Endodermal cell (in vitro differentiated cells): ENCODE data around the gene FGD3. TPM values are rescaled to one million over a fixed set of nuclear protein-coding genes. Genes with fewer than 3 reads are reported as not detected.

ENCODE experiments used
- DNase-seq: peaks from one replicate; pipeline ENCODE4 v3.0.0-alpha.2; 2017
- H3K27ac ChIP-seq: 2 replicates; pipeline ENCODE4 v1.5.1; 2013; ENCODE audit warnings: mild to moderate bottlenecking, low read depth, low read length, moderate library complexity
- H3K27me3 ChIP-seq: 2 replicates; pipeline ENCODE4 v1.6.1; 2013; ENCODE audit warnings: mild to moderate bottlenecking, low read length, moderate library complexity; ENCODE audit not compliant: insufficient read depth, control insufficient read depth, poor library complexity, severe bottlenecking
- H3K36me3 ChIP-seq: 2 replicates; pipeline ENCODE4 v1.7.0; 2013; ENCODE audit warnings: mild to moderate bottlenecking, low read length, moderate library complexity; ENCODE audit not compliant: control insufficient read depth, insufficient read depth
- H3K4me1 ChIP-seq: one replicate; pipeline ENCODE4 v1.7.0; 2013; ENCODE audit warnings: low read length; ENCODE audit not compliant: control insufficient read depth, insufficient read depth
- H3K4me3 ChIP-seq: 2 replicates; pipeline ENCODE4 v1.5.1; 2013; ENCODE audit warnings: mild to moderate bottlenecking, low read length, moderate library complexity
- H3K9ac ChIP-seq: 2 replicates; pipeline ENCODE4 v1.6.1; 2013; ENCODE audit warnings: mild to moderate bottlenecking, low read length, moderate library complexity; ENCODE audit not compliant: poor library complexity, severe bottlenecking; ENCODE audit errors: extremely low read depth
- H3K9me3 ChIP-seq: 2 replicates; pipeline ENCODE4 v1.6.1; 2013; ENCODE audit warnings: mild to moderate bottlenecking, low read length, moderate library complexity; ENCODE audit not compliant: control insufficient read depth
- H3K27ac Mint-ChIP-seq: 2 replicates; pipeline ENCODE4 v1.8.0; 2020; ENCODE audit warnings: mixed read lengths
- H3K27me3 Mint-ChIP-seq: 2 replicates; pipeline ENCODE4 v1.8.0; 2021; ENCODE audit warnings: mild to moderate bottlenecking, mixed read lengths; ENCODE audit not compliant: insufficient read depth
- H3K36me3 Mint-ChIP-seq: 2 replicates; pipeline ENCODE4 v1.8.0; 2020; ENCODE audit warnings: low read depth, mixed read lengths
- H3K4me1 Mint-ChIP-seq: 2 replicates; pipeline ENCODE4 v1.8.0; 2020; ENCODE audit warnings: mixed read lengths
- H3K4me3 Mint-ChIP-seq: 2 replicates; pipeline ENCODE4 v1.8.0; 2020; ENCODE audit warnings: mild to moderate bottlenecking, moderate library complexity, mixed read lengths
- H3K9me3 Mint-ChIP-seq: 2 replicates; pipeline ENCODE4 v1.8.0; 2020; ENCODE audit warnings: mild to moderate bottlenecking, mixed read lengths
- CTCF ChIP-seq: fragments of 200-600 bp; sonication (generic); conservative IDR thresholded peaks from 2 replicates; pipeline ENCODE4 v1.5.0; 2021; ENCODE audit warnings: antibody characterized with exemption, mild to moderate bottlenecking
- WGBS, 2 experiments: methylation state at CpG; one replicate each; pipeline versions ENCODE4 v1.1.5 to v1.1.7; 2013; ENCODE audit warnings: missing lambda C conversion rate in 2 of 2, mixed read lengths in 1 of 2; ENCODE audit not compliant: insufficient coverage in 1 of 2, insufficient read length in 1 of 2; 5-methylcytosine and 5-hydroxymethylcytosine counted together
- total RNA-seq, 2 donors: library from RNA; stranded (reverse); fragmentation: NEBNext Ultra II Directional in 1 of 2; extraction: Animal tissue kit (Norgen Biotek cat#: 25700) in 1 of 2; gene quantifications; 2 replicates in 1 of 2; 3 replicates in 1 of 2; pipeline ENCODE4 v1.2.1, GENCODE V29; 2021

FGD3 gene
- total RNA-seq, 2 donors from 2014 or later, result 1.4 to 1.9 TPM

GRCh38 chr9:93083592-93084470, 136.5 kb downstream of the FGD3 start:
- Histone ChIP-seq H3K4me3 (no peak overlapping the region), H3K9me3 (peaks cover 4% of the 10 kb centered on the region), H3K4me1 (no peaks in the 10 kb centered on the region), H3K27ac (no peak overlapping the region), H3K9ac (no peak overlapping the region), H3K36me3 (no peaks in the 10 kb centered on the region), H3K27me3 (no peaks in the 10 kb centered on the region)
- no peak overlapping the region for H3K27ac Mint-ChIP-seq
- no peak for TF ChIP-seq CTCF
- DNase-seq, result peak; percentile 31
- peaks cover 11% of the 10 kb centered on the region for H3K36me3 Mint-ChIP-seq
- H3K27me3 Mint-ChIP-seq, result no peaks in the 10 kb centered on the region
- no peaks in the 10 kb centered on the region for H3K4me1 Mint-ChIP-seq
- H3K9me3 Mint-ChIP-seq, result peaks cover 7% of the 10 kb centered on the region
- 84% methylated on average over 8 of the region's 8 CpGs; no CpG with 5 or more reads in 1 of the 2 experiments for WGBS, 2 experiments
- no peak overlapping the region for H3K4me3 Mint-ChIP-seq

DNA sequence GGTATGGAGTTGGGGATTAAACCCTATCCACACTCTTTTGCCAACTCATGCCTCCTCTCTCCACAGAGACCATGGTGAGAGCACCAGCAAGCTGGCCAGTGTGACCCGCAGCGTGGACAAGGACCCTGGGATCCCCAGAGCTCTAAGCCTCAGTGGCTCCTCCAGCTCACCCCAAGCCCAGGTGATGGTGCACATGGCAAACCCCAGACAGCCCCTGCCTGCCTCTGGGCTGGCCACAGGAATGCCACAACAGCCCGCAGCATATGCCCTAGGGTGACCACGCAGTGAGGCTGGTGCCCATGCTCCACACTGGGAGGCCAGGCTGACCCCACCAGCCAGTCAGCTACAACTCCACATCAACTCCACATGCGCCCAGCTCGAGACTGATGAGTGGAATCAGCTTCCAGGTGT, 137.2 kb downstream of the FGD3 start:
- no peaks in the 10 kb centered on the region for H3K27me3 Mint-ChIP-seq
- H3K27ac Mint-ChIP-seq, result no peak overlapping the region
- Histone ChIP-seq H3K36me3 (no peaks in the 10 kb centered on the region), H3K4me3 (no peak overlapping the region), H3K9me3 (peaks cover 4% of the 10 kb centered on the region), H3K27ac (no peak overlapping the region), H3K4me1 (no peaks in the 10 kb centered on the region), H3K27me3 (no peaks in the 10 kb centered on the region), H3K9ac (no peak overlapping the region)
- no peaks in the 10 kb centered on the region for H3K4me1 Mint-ChIP-seq
- H3K9me3 Mint-ChIP-seq, result peaks cover 7% of the 10 kb centered on the region
- 93 to 100% methylated on average over 2 to 6 of the region's 6 CpGs for WGBS, 2 experiments
- no peak for TF ChIP-seq CTCF
- H3K4me3 Mint-ChIP-seq, result no peak overlapping the region
- peaks cover 11% of the 10 kb centered on the region for H3K36me3 Mint-ChIP-seq
- DNase-seq, result peak; percentile 28

DNA sequence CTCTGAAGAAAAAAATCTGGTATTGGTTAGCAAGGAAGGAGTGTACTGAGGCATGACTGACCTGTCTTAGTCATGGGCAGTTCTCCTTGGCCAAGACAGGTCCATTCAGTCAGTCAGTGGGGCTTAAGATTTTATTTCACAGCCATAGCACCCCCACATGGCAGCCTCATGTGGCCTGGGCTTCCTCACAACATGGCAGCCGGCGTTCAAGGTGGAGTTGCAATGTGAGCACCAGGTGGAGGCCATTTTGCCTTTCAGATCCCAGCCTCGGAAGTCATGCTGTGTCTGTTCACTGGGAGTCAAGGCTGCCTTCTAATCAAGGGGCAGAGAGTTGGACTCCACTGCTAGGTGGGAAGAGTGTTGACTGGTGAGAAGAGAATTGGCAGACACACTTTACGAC, 138.4 kb downstream of the FGD3 start:
- Histone ChIP-seq H3K27ac (no peak overlapping the region), H3K9me3 (peaks cover 4% of the 10 kb centered on the region), H3K4me3 (no peak overlapping the region), H3K27me3 (no peaks in the 10 kb centered on the region), H3K36me3 (no peaks in the 10 kb centered on the region), H3K9ac (no peak overlapping the region), H3K4me1 (no peaks in the 10 kb centered on the region)
- no peaks in the 10 kb centered on the region for H3K27me3 Mint-ChIP-seq
- no peak overlapping the region for H3K27ac Mint-ChIP-seq
- peak; percentile 41 for DNase-seq
- H3K4me1 Mint-ChIP-seq, result no peaks in the 10 kb centered on the region
- peaks cover 7% of the 10 kb centered on the region for H3K9me3 Mint-ChIP-seq
- 91 to 100% methylated on average over 3 to 4 of the region's 4 CpGs for WGBS, 2 experiments
- peaks cover 11% of the 10 kb centered on the region for H3K36me3 Mint-ChIP-seq
- no peak for TF ChIP-seq CTCF
- no peak overlapping the region for H3K4me3 Mint-ChIP-seq

Other genes starting within 250 kb of the FGD3 start
- 10 to 100 TPM; 20.7 to 20.9 TPM for gene BICD2, start 182.7 kb upstream of the FGD3 start, total RNA-seq
- 10 to 100 TPM in 1 of 2 donors, 1 to 10 TPM in 1; 9.3 to 17.7 TPM for gene ZNF484, start 69.5 kb upstream of the FGD3 start, total RNA-seq
- gene SUSD3, start 111.2 kb downstream of the FGD3 start, total RNA-seq, result 1 to 10 TPM; 5.1 to 5.9 TPM
- gene CARD19, start 148.7 kb downstream of the FGD3 start, total RNA-seq, result 10 to 100 TPM; 16.4 to 21.9 TPM
- 10 to 100 TPM; 24.2 to 32.0 TPM for gene NINJ1, start 186.7 kb downstream of the FGD3 start, total RNA-seq
- 10 to 100 TPM; 46.1 to 48.8 TPM for gene WNK2, start 236.6 kb downstream of the FGD3 start, total RNA-seq